ENCODE data around the gene GK2. TPM values are rescaled to one million over a fixed set of nuclear protein-coding genes. Genes with fewer than 3 reads are reported as not detected.

GK2 gene
- total RNA-seq, 1 experiment from 2014 or later, result not detected

- intact Hi-C loops (cut with micrococcal nuclease; ENCODE audit: unreplicated experiment) (no loop called here), in situ Hi-C loops (cut with HindIII; ENCODE audit: low pct_unique_long_range_greater_than_20kb, low sequenced_read_pairs) (no loop called here)
- POLR2A ChIA-PET, result no interaction called here
- CTCF ChIA-PET, result no interaction called here
- Histone ChIP-seq H3K27me3 (ENCODE audit: control insufficient read depth, insufficient read depth, low read length) (no peaks in the 10 kb centered on the region), H3K4me3 (ENCODE audit: low read depth in 2 of 2, low read length in 2 of 2) (no peak overlapping the region), H3K4me1 (ENCODE audit: control insufficient read depth, insufficient read depth, low read length) (no peaks in the 10 kb centered on the region), H3K9me3 (ENCODE audit: control insufficient read depth, insufficient read depth, low read depth, low read length) (no peaks in the 10 kb centered on the region), H3K27ac (ENCODE audit: low read length) (no peak overlapping the region), H3K36me3 (ENCODE audit: control insufficient read depth, insufficient read depth, low read length) (no peaks in the 10 kb centered on the region)
- TF ChIP-seq SIN3A (IDR thresholded peaks at IDR 0.05; ENCODE audit: borderline replicate concordance, insufficient read depth, low read depth, low read length) (no peak), CTCF (IDR thresholded peaks at IDR 0.05) (no peak), POLR2AphosphoS5 (IDR thresholded peaks at IDR 0.05; ENCODE audit: low read depth, low read length) (no peak), TCF7L2 (IDR thresholded peaks at IDR 0.05; ENCODE audit: low read depth, low read length) (no peak)
- TF ChIP-seq, protein P1, sequence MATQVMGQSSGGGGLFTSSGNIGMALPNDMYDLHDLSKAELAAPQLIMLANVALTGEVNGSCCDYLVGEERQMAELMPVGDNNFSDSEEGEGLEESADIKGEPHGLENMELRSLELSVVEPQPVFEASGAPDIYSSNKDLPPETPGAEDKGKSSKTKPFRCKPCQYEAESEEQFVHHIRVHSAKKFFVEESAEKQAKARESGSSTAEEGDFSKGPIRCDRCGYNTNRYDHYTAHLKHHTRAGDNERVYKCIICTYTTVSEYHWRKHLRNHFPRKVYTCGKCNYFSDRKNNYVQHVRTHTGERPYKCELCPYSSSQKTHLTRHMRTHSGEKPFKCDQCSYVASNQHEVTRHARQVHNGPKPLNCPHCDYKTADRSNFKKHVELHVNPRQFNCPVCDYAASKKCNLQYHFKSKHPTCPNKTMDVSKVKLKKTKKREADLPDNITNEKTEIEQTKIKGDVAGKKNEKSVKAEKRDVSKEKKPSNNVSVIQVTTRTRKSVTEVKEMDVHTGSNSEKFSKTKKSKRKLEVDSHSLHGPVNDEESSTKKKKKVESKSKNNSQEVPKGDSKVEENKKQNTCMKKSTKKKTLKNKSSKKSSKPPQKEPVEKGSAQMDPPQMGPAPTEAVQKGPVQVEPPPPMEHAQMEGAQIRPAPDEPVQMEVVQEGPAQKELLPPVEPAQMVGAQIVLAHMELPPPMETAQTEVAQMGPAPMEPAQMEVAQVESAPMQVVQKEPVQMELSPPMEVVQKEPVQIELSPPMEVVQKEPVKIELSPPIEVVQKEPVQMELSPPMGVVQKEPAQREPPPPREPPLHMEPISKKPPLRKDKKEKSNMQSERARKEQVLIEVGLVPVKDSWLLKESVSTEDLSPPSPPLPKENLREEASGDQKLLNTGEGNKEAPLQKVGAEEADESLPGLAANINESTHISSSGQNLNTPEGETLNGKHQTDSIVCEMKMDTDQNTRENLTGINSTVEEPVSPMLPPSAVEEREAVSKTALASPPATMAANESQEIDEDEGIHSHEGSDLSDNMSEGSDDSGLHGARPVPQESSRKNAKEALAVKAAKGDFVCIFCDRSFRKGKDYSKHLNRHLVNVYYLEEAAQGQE (IDR thresholded peaks at IDR 0.05; ENCODE audit: insufficient read depth in 1 of 2, low read depth in 2 of 2, low read length in 1 of 2), result no peak
- BruUV-seq (replicated peaks), result no TSS peak
- DNase-seq (ENCODE audit: low read depth, low spot score) (no peak), ATAC-seq (no peak)
Observed at GRCh38 chr4:79404666-79405065, 3.4 kb downstream of the GK2 start.

GRCh38 chr4:79403356-79403755 is 4.7 kb downstream of the GK2 start:
- ChIA-PET POLR2A (no interaction called here), CTCF (no interaction called here)
- H3K36me3 ChIP-seq (ENCODE audit: control insufficient read depth, insufficient read depth, low read length), result no peaks in the 10 kb centered on the region
- BruUV-seq (replicated peaks), result no TSS peak
- in situ Hi-C loops (cut with HindIII; ENCODE audit: low pct_unique_long_range_greater_than_20kb, low sequenced_read_pairs), result no loop called here
- no peak for TF ChIP-seq CTCF (IDR thresholded peaks at IDR 0.05)
- TF ChIP-seq POLR2AphosphoS5 (IDR thresholded peaks at IDR 0.05; ENCODE audit: low read depth, low read length), result no peak
- no peak for TF ChIP-seq SIN3A (IDR thresholded peaks at IDR 0.05; ENCODE audit: borderline replicate concordance, insufficient read depth, low read depth, low read length)
- no peak for TF ChIP-seq TCF7L2 (IDR thresholded peaks at IDR 0.05; ENCODE audit: low read depth, low read length)
- TF ChIP-seq, protein P1 (IDR thresholded peaks at IDR 0.05; ENCODE audit: insufficient read depth in 1 of 2, low read depth in 2 of 2, low read length in 1 of 2), result no peak
- no peak overlapping the region for H3K4me3 ChIP-seq (ENCODE audit: low read depth in 2 of 2, low read length in 2 of 2)
- ATAC-seq, result no peak
- H3K27ac ChIP-seq (ENCODE audit: low read length), result no peak overlapping the region
- intact Hi-C loops (cut with micrococcal nuclease; ENCODE audit: unreplicated experiment), result no loop called here
- DNase-seq (ENCODE audit: low read depth, low spot score), result no peak
- no peaks in the 10 kb centered on the region for H3K9me3 ChIP-seq (ENCODE audit: control insufficient read depth, insufficient read depth, low read depth, low read length)
- H3K4me1 ChIP-seq (ENCODE audit: control insufficient read depth, insufficient read depth, low read length), result no peaks in the 10 kb centered on the region
- H3K27me3 ChIP-seq (ENCODE audit: control insufficient read depth, insufficient read depth, low read length), result no peaks in the 10 kb centered on the region
